ENCODE results near the gene RRAS.

DNA sequence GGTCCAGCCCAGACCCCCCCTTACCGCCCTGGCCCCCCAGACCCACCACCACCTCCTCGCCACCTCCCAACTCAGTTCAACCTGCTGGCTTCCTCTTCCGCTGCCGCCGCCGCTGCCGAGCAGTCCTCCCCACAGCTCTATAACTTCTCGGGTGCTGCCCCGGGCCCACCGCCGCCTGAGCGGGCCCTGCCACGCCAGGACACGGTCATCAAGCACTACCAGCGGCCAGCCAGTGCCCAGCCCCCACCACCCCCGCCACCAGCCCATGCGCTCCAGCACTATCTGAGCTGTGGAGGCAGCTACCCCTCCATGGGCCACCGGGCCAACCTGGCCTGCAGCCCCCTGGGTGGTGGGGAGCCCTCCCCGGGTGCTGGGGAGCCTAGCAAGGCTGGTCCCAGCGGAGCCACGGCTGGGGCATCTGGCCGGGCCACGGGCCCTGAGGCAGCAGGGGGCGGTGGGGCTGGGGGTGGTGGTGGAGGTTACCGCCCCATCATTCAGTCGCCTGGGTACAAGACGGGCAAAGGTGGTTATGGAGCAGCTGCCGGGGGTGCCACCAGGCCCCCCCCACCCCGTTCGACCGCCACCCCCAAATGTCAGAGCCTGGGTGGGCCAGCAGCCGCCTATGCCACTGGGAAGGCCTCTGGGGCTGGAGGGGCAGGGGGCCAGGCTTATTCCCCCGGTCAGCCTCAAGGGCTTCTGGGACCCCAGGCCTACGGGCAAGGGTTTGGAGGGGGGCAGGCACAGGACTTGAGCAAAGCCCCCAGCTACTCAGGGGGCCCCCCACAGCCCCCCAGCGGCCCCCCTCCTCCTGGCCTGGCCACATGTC lies 44.7 kb downstream of the RRAS start:
- TF ChIP-seq, protein P1, sequence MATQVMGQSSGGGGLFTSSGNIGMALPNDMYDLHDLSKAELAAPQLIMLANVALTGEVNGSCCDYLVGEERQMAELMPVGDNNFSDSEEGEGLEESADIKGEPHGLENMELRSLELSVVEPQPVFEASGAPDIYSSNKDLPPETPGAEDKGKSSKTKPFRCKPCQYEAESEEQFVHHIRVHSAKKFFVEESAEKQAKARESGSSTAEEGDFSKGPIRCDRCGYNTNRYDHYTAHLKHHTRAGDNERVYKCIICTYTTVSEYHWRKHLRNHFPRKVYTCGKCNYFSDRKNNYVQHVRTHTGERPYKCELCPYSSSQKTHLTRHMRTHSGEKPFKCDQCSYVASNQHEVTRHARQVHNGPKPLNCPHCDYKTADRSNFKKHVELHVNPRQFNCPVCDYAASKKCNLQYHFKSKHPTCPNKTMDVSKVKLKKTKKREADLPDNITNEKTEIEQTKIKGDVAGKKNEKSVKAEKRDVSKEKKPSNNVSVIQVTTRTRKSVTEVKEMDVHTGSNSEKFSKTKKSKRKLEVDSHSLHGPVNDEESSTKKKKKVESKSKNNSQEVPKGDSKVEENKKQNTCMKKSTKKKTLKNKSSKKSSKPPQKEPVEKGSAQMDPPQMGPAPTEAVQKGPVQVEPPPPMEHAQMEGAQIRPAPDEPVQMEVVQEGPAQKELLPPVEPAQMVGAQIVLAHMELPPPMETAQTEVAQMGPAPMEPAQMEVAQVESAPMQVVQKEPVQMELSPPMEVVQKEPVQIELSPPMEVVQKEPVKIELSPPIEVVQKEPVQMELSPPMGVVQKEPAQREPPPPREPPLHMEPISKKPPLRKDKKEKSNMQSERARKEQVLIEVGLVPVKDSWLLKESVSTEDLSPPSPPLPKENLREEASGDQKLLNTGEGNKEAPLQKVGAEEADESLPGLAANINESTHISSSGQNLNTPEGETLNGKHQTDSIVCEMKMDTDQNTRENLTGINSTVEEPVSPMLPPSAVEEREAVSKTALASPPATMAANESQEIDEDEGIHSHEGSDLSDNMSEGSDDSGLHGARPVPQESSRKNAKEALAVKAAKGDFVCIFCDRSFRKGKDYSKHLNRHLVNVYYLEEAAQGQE (IDR thresholded peaks at IDR 0.05; ENCODE audit: insufficient read depth in 1 of 2, low read depth in 2 of 2, low read length in 2 of 2) = no peak
- no peak for TF ChIP-seq TAF1 (IDR thresholded peaks at IDR 0.05; ENCODE audit: borderline replicate concordance, insufficient read depth, low read length)
- no peak for TF ChIP-seq POLR2AphosphoS5 (IDR thresholded peaks at IDR 0.05; ENCODE audit: low read depth, low read length)

Data from PFSK-1 (cell line).